ENCODE measurements around the gene ZNF324. TPM values are rescaled to one million over a fixed set of nuclear protein-coding genes. Genes with fewer than 3 reads are reported as not detected.
A peak's percentile ranks its signal among the peaks of the same experiment; 100 is the strongest.
"Not testable (repeated sequence)": the region's sequence is repeated elsewhere in the genome, so short reads cannot be mapped to it uniquely, and the experiment has no call there.

Gene ZNF324
- 10 to 100 TPM; 15.2 to 15.5 TPM for total RNA-seq

GRCh38 chr19:58466760-58467589 lies at the start of gene ZNF324:
Gene ZNF324 (plus strand): TSS chr19:58467080. CDS start chr19:58469186, 2,106 bp downstream.
- Mint-ChIP-seq H3K9me3 (no peaks in the 10 kb centered on the region), H3K4me3 (peak within 1 kb of the TSS; percentile 87), H3K27me3 (no peaks in the 10 kb centered on the region), H3K36me3 (no peaks in the 10 kb centered on the region), H3K27ac (peak within 1 kb of the TSS; percentile 46 to 78), H3K4me1 (ENCODE audit: low read depth in 2 of 2) (peaks cover 13 to 19% of the 10 kb centered on the region in 2 donors)
- peak; percentile 98 for DNase-seq (ENCODE audit: low spot score)
- ATAC-seq, result peak; percentile 97 to 99

GRCh38 chr19:58428617-58429016 lies 38.3 kb upstream of the ZNF324 start:
- Mint-ChIP-seq H3K27ac (no peak overlapping the region), H3K27me3 (no peaks in the 10 kb centered on the region), H3K9me3 (peaks cover 12% of the 10 kb centered on the region), H3K4me1 (ENCODE audit: low read depth in 2 of 2) (no peaks in the 10 kb centered on the region), H3K4me3 (no peak overlapping the region), H3K36me3 (peaks cover 26% of the 10 kb centered on the region)
- no peak for DNase-seq (ENCODE audit: low spot score)
- ATAC-seq, result no peak

GRCh38 chr19:58429745-58430144 lies 37.1 kb upstream of the ZNF324 start:
- Mint-ChIP-seq H3K9me3 (peaks cover 12% of the 10 kb centered on the region), H3K27ac (no peak overlapping the region), H3K4me3 (no peak overlapping the region), H3K36me3 (peaks cover 37% of the 10 kb centered on the region), H3K27me3 (no peaks in the 10 kb centered on the region), H3K4me1 (ENCODE audit: low read depth in 2 of 2) (no peaks in the 10 kb centered on the region)
- ATAC-seq (no peak), DNase-seq (ENCODE audit: low spot score) (no peak)

- H3K27me3 Mint-ChIP-seq, result no peaks in the 10 kb centered on the region
- no peak overlapping the region for H3K4me3 Mint-ChIP-seq
- peaks cover 22% of the 10 kb centered on the region for H3K9me3 Mint-ChIP-seq
- peaks cover 7 to 10% of the 10 kb centered on the region in 2 donors for H3K4me1 Mint-ChIP-seq (ENCODE audit: low read depth in 2 of 2)
- DNase-seq (ENCODE audit: low spot score) (no peak), ATAC-seq (no peak)
- H3K36me3 Mint-ChIP-seq, result peaks cover 74% of the 10 kb centered on the region
- no peak overlapping the region for H3K27ac Mint-ChIP-seq
These were observed 32.7 kb upstream of the ZNF324 start for GRCh38 chr19:58434217-58434616.

GRCh38 chr19:58439576-58440554 lies 27.0 kb upstream of the ZNF324 start, which contains the start of gene ZNF132:
Gene ZNF132 (minus strand): TSS chr19:58440153. CDS start chr19:58439821, 332 bp downstream.
- Mint-ChIP-seq H3K27ac (peak within 1 kb of the TSS; percentile 83 to 85), H3K4me3 (peak within 1 kb of the TSS; percentile 92), H3K36me3 (peaks cover 59% of the 10 kb centered on the region), H3K9me3 (peaks cover 22% of the 10 kb centered on the region), H3K27me3 (peaks cover 0 to 3% of the 10 kb centered on the region in 2 donors), H3K4me1 (ENCODE audit: low read depth in 2 of 2) (peaks cover 25 to 26% of the 10 kb centered on the region in 2 donors)
- peak; percentile 99 for ATAC-seq
- peak; percentile 98 for DNase-seq (ENCODE audit: low spot score)

GRCh38 chr19:58440556-58440955 lies 26.3 kb upstream of the ZNF324 start:
- Mint-ChIP-seq H3K9me3 (peaks cover 22% of the 10 kb centered on the region), H3K4me3 (peak overlapping the region; percentile 92), H3K27ac (peak overlapping the region; percentile 83 to 85), H3K27me3 (peaks cover 0 to 3% of the 10 kb centered on the region in 2 donors), H3K4me1 (ENCODE audit: low read depth in 2 of 2) (peaks cover 25 to 26% of the 10 kb centered on the region in 2 donors), H3K36me3 (peaks cover 52% of the 10 kb centered on the region)
- no peak for DNase-seq (ENCODE audit: low spot score)
- ATAC-seq, result no peak

GRCh38 chr19:58442986-58443385 lies 23.9 kb upstream of the ZNF324 start:
- Mint-ChIP-seq H3K9me3 (peaks cover 13% of the 10 kb centered on the region), H3K4me1 (ENCODE audit: low read depth in 2 of 2) (peaks cover 23 to 26% of the 10 kb centered on the region in 2 donors), H3K36me3 (peaks cover 34% of the 10 kb centered on the region)
- H3K27ac Mint-ChIP-seq; H3K27me3 Mint-ChIP-seq; DNase-seq (ENCODE audit: low spot score); H3K4me3 Mint-ChIP-seq; ATAC-seq: not testable (repeated sequence)

GRCh38 chr19:58448860-58449259 lies 18.0 kb upstream of the ZNF324 start:
- H3K27me3 Mint-ChIP-seq, result peaks cover 12 to 22% of the 10 kb centered on the region in 2 donors
- H3K4me3 Mint-ChIP-seq; H3K9me3 Mint-ChIP-seq; DNase-seq (ENCODE audit: low spot score); ATAC-seq; H3K27ac Mint-ChIP-seq: not testable (repeated sequence)
- H3K36me3 Mint-ChIP-seq, result peaks cover 15% of the 10 kb centered on the region
- peaks cover 18 to 19% of the 10 kb centered on the region in 2 donors for H3K4me1 Mint-ChIP-seq (ENCODE audit: low read depth in 2 of 2)

- H3K36me3 Mint-ChIP-seq, result peaks cover 15% of the 10 kb centered on the region
- H3K27me3 Mint-ChIP-seq, result peaks cover 12 to 18% of the 10 kb centered on the region in 2 donors
- not testable (repeated sequence) for DNase-seq (ENCODE audit: low spot score); H3K4me3 Mint-ChIP-seq; ATAC-seq; H3K9me3 Mint-ChIP-seq
- H3K27ac Mint-ChIP-seq, result peak overlapping the region in 1 of 2 donors; percentile 11
- H3K4me1 Mint-ChIP-seq (ENCODE audit: low read depth in 2 of 2), result peaks cover 19 to 20% of the 10 kb centered on the region in 2 donors
These were observed 16.9 kb upstream of the ZNF324 start for GRCh38 chr19:58449980-58450379.

GRCh38 chr19:58450856-58451357 lies 16.0 kb upstream of the ZNF324 start:
- Mint-ChIP-seq H3K27me3 (peaks cover 12 to 18% of the 10 kb centered on the region in 2 donors), H3K27ac (peak overlapping the region; percentile 11 to 57), H3K4me3 (peak overlapping the region; percentile 93), H3K4me1 (ENCODE audit: low read depth in 2 of 2) (peaks cover 19 to 20% of the 10 kb centered on the region in 2 donors), H3K36me3 (peaks cover 15% of the 10 kb centered on the region), H3K9me3 (no peaks in the 10 kb centered on the region)
- no peak for DNase-seq (ENCODE audit: low spot score)
- no peak for ATAC-seq

GRCh38 chr19:58451358-58452101 lies 15.3 kb upstream of the ZNF324 start, which contains the start of gene ZNF324B:
Gene ZNF324B (plus strand): TSS chr19:58451622. CDS start chr19:58453702, 2,080 bp downstream.
- ATAC-seq (peak; percentile 98 to 99), DNase-seq (ENCODE audit: low spot score) (peak; percentile 95)
- peaks cover 15% of the 10 kb centered on the region for H3K36me3 Mint-ChIP-seq
- H3K4me3 Mint-ChIP-seq, result peak within 1 kb of the TSS; percentile 93
- H3K9me3 Mint-ChIP-seq, result no peaks in the 10 kb centered on the region
- H3K4me1 Mint-ChIP-seq (ENCODE audit: low read depth in 2 of 2), result peaks cover 19 to 20% of the 10 kb centered on the region in 2 donors
- peak within 1 kb of the TSS; percentile 11 to 57 for H3K27ac Mint-ChIP-seq
- H3K27me3 Mint-ChIP-seq, result peaks cover 12 to 18% of the 10 kb centered on the region in 2 donors

GRCh38 chr19:58453743-58454142 lies 13.1 kb upstream of the ZNF324 start:
- ATAC-seq, result no peak
- Mint-ChIP-seq H3K36me3 (peaks cover 6% of the 10 kb centered on the region), H3K27ac (no peak overlapping the region), H3K4me3 (peak overlapping the region; percentile 38), H3K27me3 (peaks cover 0 to 9% of the 10 kb centered on the region in 2 donors), H3K9me3 (no peaks in the 10 kb centered on the region), H3K4me1 (ENCODE audit: low read depth in 2 of 2) (peaks cover 19 to 23% of the 10 kb centered on the region in 2 donors)
- DNase-seq (ENCODE audit: low spot score), result no peak
